ENCODE data around the gene USP17L22. TPM values are rescaled to one million over a fixed set of nuclear protein-coding genes. Genes with fewer than 3 reads are reported as not detected.

The USP17L22 gene
- total RNA-seq (2022; extraction: Qiagen RNA extraction; ENCODE audit: low read depth) = not detected in 5 replicates

GRCh38 chr4:9267319-9267718 lies at the start of gene USP17L22:
Gene USP17L22, plus strand, starts transcription at chr4:9267619. Its CDS starts 0 bp downstream, at chr4:9267619.

GRCh38 chr4:9219852-9220251 lies 47.6 kb upstream of the USP17L22 start, which contains the start of gene USP17L12:
Gene USP17L12, plus strand, starts transcription at chr4:9220152. Its CDS starts 0 bp downstream, at chr4:9220152.

GRCh38 chr4:9224596-9224995 lies 42.8 kb upstream of the USP17L22 start, which contains the start of gene USP17L13:
Gene USP17L13, plus strand, starts transcription at chr4:9224896. Its CDS starts 0 bp downstream, at chr4:9224896.

GRCh38 chr4:9234085-9234484 lies 33.3 kb upstream of the USP17L22 start, which contains the start of gene USP17L15:
Gene USP17L15, plus strand, starts transcription at chr4:9234385. Its CDS starts 0 bp downstream, at chr4:9234385.

GRCh38 chr4:9243579-9243978 lies 23.8 kb upstream of the USP17L22 start, which contains the start of gene USP17L17:
Gene USP17L17, plus strand, starts transcription at chr4:9243879. Its CDS starts 0 bp downstream, at chr4:9243879.

GRCh38 chr4:9247953-9248680 lies 19.3 kb upstream of the USP17L22 start, which contains the start of gene USP17L18:
Gene USP17L18, plus strand, starts transcription at chr4:9248630. Its CDS starts 0 bp downstream, at chr4:9248630.

GRCh38 chr4:9253078-9253477 lies 14.3 kb upstream of the USP17L22 start, which contains the start of gene USP17L19:
Gene USP17L19, plus strand, starts transcription at chr4:9253378. Its CDS starts 0 bp downstream, at chr4:9253378.

GRCh38 chr4:9257824-9258223 lies 9.6 kb upstream of the USP17L22 start, which contains the start of gene USP17L20:
Gene USP17L20, plus strand, starts transcription at chr4:9258124. Its CDS starts 0 bp downstream, at chr4:9258124.

GRCh38 chr4:9262572-9262971 lies 4.8 kb upstream of the USP17L22 start, which contains the start of gene USP17L21:
Gene USP17L21, plus strand, starts transcription at chr4:9262872. Its CDS starts 0 bp downstream, at chr4:9262872.

Other genes starting within 250 kb of the USP17L22 start
- gene FAM90A26, start 97.2 kb upstream of the USP17L22 start, total RNA-seq (2022; extraction: Qiagen RNA extraction; ENCODE audit: low read depth) = not detected in 5 replicates
- not detected in 5 replicates for gene USP17L10, start 57.0 kb upstream of the USP17L22 start, total RNA-seq (2022; extraction: Qiagen RNA extraction; ENCODE audit: low read depth)
- gene USP17L11, start 52.2 kb upstream of the USP17L22 start, total RNA-seq (2022; extraction: Qiagen RNA extraction; ENCODE audit: low read depth) = not detected in 5 replicates
- gene USP17L12, start 47.5 kb upstream of the USP17L22 start, total RNA-seq (2022; extraction: Qiagen RNA extraction; ENCODE audit: low read depth) = not detected in 5 replicates
- gene USP17L13, start 42.7 kb upstream of the USP17L22 start, total RNA-seq (2022; extraction: Qiagen RNA extraction; ENCODE audit: low read depth) = not detected in 5 replicates
- gene USP17L15, start 33.2 kb upstream of the USP17L22 start, total RNA-seq (2022; extraction: Qiagen RNA extraction; ENCODE audit: low read depth) = not detected in 5 replicates
- gene USP17L17, start 23.7 kb upstream of the USP17L22 start, total RNA-seq (2022; extraction: Qiagen RNA extraction; ENCODE audit: low read depth) = not detected in 5 replicates
- gene USP17L18, start 19.0 kb upstream of the USP17L22 start, total RNA-seq (2022; extraction: Qiagen RNA extraction; ENCODE audit: low read depth) = not detected in 5 replicates
- gene USP17L19, start 14.2 kb upstream of the USP17L22 start, total RNA-seq (2022; extraction: Qiagen RNA extraction; ENCODE audit: low read depth) = not detected in 5 replicates
- not detected in 5 replicates for gene USP17L20, start 9.5 kb upstream of the USP17L22 start, total RNA-seq (2022; extraction: Qiagen RNA extraction; ENCODE audit: low read depth)
- gene USP17L21, start 4.7 kb upstream of the USP17L22 start, total RNA-seq (2022; extraction: Qiagen RNA extraction; ENCODE audit: low read depth) = not detected in 5 replicates
- not detected in 5 replicates for gene USP17L24, start 57.5 kb downstream of the USP17L22 start, total RNA-seq (2022; extraction: Qiagen RNA extraction; ENCODE audit: low read depth)
- not detected in 5 replicates for gene USP17L25, start 62.3 kb downstream of the USP17L22 start, total RNA-seq (2022; extraction: Qiagen RNA extraction; ENCODE audit: low read depth)
- not detected in 5 replicates for gene USP17L26, start 67.0 kb downstream of the USP17L22 start, total RNA-seq (2022; extraction: Qiagen RNA extraction; ENCODE audit: low read depth)
- not detected in 5 replicates for gene USP17L5, start 71.8 kb downstream of the USP17L22 start, total RNA-seq (2022; extraction: Qiagen RNA extraction; ENCODE audit: low read depth)
- gene USP17L27, start 76.5 kb downstream of the USP17L22 start, total RNA-seq (2022; extraction: Qiagen RNA extraction; ENCODE audit: low read depth) = not detected in 5 replicates
- not detected in 5 replicates for gene USP17L28, start 81.3 kb downstream of the USP17L22 start, total RNA-seq (2022; extraction: Qiagen RNA extraction; ENCODE audit: low read depth)
- gene USP17L29, start 86.0 kb downstream of the USP17L22 start, total RNA-seq (2022; extraction: Qiagen RNA extraction; ENCODE audit: low read depth) = not detected in 5 replicates
- gene USP17L30, start 95.5 kb downstream of the USP17L22 start, total RNA-seq (2022; extraction: Qiagen RNA extraction; ENCODE audit: low read depth) = not detected in 5 replicates
- not detected in 5 replicates for gene DEFB131A, start 176.8 kb downstream of the USP17L22 start, total RNA-seq (2022; extraction: Qiagen RNA extraction; ENCODE audit: low read depth)